Fibroblast of skin of left quadriceps (primary cell): ENCODE data around the gene ADAP1.
"Not testable (repeated sequence)": the region's sequence is repeated elsewhere in the genome, so short reads cannot be mapped to it uniquely, and the experiment has no call there.

Experiments used
- DNase-seq, 2 experiments: peaks; one replicate each; pipeline ENCODE4 v3.0.0-alpha.2; 2013; ENCODE audit warnings: low read depth in 2 of 2

The ADAP1 gene

DNA sequence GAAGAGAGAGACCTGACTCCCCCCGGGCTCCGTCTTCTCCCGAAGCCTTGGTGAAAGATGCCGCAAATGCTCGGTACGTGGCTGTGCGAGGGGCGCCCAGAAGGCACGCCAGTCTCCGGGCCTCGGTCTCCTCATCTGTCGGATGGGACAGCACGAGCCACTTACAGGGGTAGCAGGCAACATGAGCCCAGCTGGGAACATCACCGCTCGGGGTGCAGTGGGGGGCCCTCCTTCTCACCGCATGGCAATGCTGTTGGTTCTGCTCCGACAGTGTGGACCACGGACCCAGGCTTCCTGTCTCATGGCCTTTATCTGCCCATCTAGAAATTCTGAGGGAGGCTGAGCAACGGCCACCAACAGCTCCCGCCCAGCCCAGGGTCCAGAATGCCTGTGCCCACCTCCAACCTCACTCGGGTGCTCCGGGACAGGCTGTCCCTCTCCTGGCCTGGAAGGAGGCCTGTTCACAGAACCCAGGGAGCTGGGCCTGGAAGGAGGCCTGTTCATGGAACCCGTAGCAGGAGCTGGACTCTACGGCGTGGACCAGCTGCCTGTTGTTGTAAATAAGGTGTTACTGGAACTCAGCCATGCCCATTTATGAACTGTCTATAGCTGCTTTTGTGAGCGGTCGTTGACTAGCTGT, 15.8 kb downstream of the ADAP1 start:
- DNase-seq: no peak

- no peak for DNase-seq
Observed at GRCh38 chr7:937856-938484, 16.5 kb downstream of the ADAP1 start.

- no peak for DNase-seq
Observed at GRCh38 chr7:936386-937054, 18.0 kb downstream of the ADAP1 start.

- DNase-seq: no peak
Observed at GRCh38 chr7:935874-936385, 18.6 kb downstream of the ADAP1 start.

GRCh38 chr7:935164-935873, 19.2 kb downstream of the ADAP1 start:
- no peak for DNase-seq

DNA sequence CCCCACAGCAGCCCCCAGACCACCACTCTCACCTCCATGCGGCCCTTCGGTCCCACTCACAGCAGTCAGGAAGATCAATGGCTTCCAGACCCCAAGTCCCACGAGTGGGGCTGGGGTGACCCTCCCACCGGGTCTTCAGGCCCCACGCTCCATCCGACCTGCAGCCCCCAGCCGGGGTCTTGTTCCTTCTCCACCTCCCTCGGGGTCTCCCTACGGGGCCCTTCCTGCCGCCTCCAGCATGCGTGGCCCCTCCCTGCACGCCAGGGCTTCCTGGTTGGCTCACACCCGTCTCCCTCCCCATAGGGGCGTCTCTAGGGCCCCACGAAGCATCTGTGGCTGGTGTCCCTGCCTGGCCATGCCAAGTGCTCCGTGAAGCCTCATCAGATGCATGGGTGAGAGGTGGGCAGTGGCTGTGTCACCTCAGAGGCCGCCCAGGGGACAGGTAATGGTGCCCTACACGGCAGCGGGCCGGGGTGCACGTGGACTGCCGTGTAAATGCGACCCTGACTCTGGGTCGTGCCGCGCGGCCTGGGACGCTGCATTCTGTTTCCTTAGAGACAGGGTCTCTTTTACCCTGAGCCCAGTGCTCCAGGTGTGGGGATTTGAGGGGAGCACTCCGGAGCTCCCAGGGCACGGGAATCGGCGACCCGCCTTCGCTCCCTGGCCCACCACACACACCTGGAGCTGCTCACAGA, 19.9 kb downstream of the ADAP1 start:
- DNase-seq: no peak

GRCh38 chr7:932651-932975, 21.9 kb downstream of the ADAP1 start:
- DNase-seq: no peak

DNA sequence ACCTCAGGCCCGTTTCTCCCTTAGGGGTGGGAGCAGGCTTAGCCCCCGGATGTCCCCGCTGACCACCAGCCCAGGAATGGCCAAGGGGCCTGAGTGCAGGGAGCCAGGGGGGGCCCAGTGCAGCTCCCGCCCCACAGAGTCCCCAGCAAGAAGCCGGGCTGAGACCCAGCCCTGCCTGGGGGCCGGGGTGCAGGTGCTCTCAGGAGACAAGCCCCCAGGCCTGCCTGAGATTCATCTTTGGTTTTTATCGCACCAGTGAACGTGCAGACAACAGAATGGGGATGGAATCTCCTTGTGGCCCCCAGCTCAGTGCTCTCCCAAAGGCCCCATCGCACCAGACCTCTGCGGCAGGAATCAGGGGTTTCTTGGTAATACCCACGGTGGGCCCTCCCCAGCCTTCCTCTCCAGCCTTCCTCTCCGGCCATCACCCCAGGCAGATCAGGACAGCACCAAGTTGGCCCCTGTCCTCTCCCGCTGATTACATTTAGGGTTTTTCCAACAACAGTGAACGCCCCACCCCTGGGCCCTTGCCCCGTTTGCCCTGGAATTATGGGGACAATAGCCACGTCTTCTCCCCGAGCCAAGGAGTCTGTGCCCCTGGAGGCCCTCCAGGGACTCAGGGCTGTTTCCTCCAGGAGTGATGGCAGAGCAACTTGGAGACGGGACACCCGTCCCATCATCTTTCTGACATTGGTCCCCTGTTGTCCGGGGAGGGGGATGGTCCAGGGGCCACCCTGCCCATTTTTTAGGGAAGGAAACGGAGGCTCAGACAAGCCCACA, 22.4 kb downstream of the ADAP1 start:
- no peak for DNase-seq

DNA sequence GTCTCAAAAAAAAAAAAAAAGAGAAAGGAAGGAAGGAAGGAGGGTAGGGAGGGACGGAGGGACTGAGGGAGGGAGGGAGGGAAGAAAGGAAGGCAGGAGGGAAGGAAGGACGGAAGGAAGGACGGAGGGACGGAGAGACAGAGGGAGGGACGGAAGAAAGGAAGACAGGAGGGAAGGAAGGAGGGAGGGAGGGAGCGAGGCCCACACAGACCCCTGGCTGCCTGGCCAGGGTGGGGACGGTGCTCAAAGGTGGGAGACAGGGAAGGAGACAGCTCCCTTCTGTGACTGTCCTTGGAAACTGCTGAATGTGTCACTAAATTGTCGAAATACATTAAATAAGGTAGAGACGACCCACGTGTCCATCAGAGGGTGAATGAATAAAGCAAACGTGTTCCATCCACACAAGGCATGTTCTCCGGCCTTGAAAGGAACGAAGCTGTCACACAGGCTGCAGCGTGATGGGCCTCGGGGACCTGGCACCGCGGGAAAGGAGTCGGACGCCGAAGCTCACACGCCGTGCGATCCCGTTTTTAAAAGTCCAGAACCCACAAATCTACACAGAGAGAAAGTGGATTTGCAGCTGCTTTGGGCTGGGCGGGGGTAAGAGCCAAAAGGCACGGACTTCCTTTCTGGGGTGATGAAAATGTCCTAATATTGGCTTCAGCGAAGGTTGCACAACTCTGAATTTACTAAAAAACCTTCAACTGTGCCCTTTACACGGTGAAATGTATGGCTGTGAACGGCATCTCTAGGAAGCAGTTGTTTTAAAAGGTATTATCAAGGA, 23.3 kb downstream of the ADAP1 start:
- DNase-seq: no peak

GRCh38 chr7:929311-929711, 25.2 kb downstream of the ADAP1 start:
- DNase-seq: no peak

GRCh38 chr7:927031-927671, 27.3 kb downstream of the ADAP1 start:
- DNase-seq: no peak

GRCh38 chr7:926061-927030, 28.1 kb downstream of the ADAP1 start:
- no peak for DNase-seq

DNA sequence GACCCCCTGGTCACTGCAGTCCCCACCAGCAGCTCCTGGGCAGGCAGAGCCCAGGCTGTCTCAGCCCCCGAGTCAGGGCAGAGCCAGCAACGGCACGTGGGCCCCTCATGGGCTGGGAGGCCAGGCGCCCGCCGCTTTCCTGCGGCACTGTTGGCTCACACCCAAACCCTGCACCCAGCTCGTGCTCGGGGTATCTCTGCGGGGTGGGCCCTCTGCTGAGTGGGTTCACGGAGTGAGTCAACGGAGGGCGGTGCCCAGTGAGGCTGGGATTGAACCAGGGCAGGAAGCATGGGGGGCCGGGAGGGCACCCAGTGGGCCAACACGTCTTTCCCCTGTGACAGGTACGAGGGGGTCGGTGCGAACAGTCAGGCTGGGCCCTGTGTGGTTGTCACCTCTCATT, 28.9 kb downstream of the ADAP1 start:
- no peak for DNase-seq

DNA sequence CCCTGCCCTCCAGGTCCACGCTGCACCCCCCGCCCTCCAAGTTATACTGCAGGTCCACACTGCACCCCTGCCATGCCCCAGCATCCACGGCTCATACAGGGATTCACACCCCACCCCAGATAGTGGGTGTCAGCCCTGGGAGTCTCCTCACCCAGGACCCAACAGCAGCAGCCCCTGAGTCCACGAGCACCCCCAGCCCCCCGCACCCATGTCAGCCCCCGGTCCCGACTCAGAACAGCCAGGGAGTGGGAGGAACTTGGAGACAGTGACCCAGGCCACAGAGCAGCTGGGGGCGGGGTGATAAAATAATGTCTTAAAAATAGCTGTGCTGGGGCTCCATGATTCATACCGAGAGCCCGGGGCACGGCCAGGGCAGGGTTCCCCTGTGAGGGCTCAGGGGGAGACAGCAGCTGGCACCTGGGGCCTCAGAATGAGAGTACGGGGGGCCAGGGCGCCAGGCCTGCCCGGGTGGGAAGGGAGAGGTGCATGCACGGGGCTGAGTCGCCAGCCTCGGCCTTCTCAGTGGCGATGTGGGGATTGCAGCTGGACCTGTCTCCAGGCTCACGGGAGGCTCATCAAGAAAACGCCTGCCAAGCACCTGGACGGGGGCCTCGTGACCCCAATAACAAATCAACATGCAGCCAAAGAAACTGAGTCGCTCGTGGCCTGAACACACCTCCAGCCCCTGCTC, 29.8 kb downstream of the ADAP1 start:
- no peak for DNase-seq

- DNase-seq: not testable (repeated sequence)
Observed at GRCh38 chr7:924042-924441, 30.4 kb downstream of the ADAP1 start.

GRCh38 chr7:923108-924041, 31.1 kb downstream of the ADAP1 start:
- no peak for DNase-seq
